HEK293 (cell line): ENCODE measurements around the gene CALCOCO2.

Experiments used
- KLF9 ChIP-seq: fragments of 450-650 bp; formaldehyde crosslinking; IDR thresholded peaks from 2 replicates; pipeline ENCODE4 v1.5.1; 2016; ENCODE audit warnings: missing biosample characterization, missing genetic modification characterization, low read depth
- MZF1 ChIP-seq: fragments of 450-650 bp; formaldehyde crosslinking; IDR thresholded peaks from 2 replicates; pipeline ENCODE4 v1.5.1; 2017; ENCODE audit warnings: missing biosample characterization, missing genetic modification characterization, borderline replicate concordance
- OVOL3 ChIP-seq: fragments of 450-650 bp; formaldehyde crosslinking; IDR thresholded peaks from 2 replicates; pipeline ENCODE4 v1.5.1; 2016; ENCODE audit warnings: missing biosample characterization, missing genetic modification characterization
- RBAK ChIP-seq: fragments of 450-650 bp; formaldehyde crosslinking; IDR thresholded peaks from 2 replicates; pipeline ENCODE4 v1.5.1; 2016; ENCODE audit warnings: missing biosample characterization, missing genetic modification characterization
- SP7 ChIP-seq: fragments of 450-650 bp; formaldehyde crosslinking; IDR thresholded peaks from 2 replicates; pipeline ENCODE4 v1.5.1; 2016; ENCODE audit warnings: missing biosample characterization, missing genetic modification characterization
- ZBTB20 ChIP-seq: fragments of 450-650 bp; formaldehyde crosslinking; IDR thresholded peaks from 2 replicates; pipeline ENCODE4 v1.5.1; 2016; ENCODE audit warnings: missing biosample characterization, missing genetic modification characterization
- ZBTB8A ChIP-seq: fragments of 450-650 bp; formaldehyde crosslinking; IDR thresholded peaks from 2 replicates; pipeline ENCODE4 v1.5.1; 2016; ENCODE audit warnings: missing biosample characterization, missing genetic modification characterization
- ZNF112 ChIP-seq: fragments of 450-650 bp; formaldehyde crosslinking; IDR thresholded peaks from 2 replicates; pipeline ENCODE4 v1.5.0; 2017; ENCODE audit warnings: missing biosample characterization, missing genetic modification characterization
- ZNF157 ChIP-seq: fragments of 450-650 bp; formaldehyde crosslinking; IDR thresholded peaks from 2 replicates; pipeline ENCODE4 v1.5.1; 2016; ENCODE audit warnings: missing biosample characterization, missing genetic modification characterization
- ZNF174 ChIP-seq: fragments of 450-650 bp; formaldehyde crosslinking; IDR thresholded peaks from 2 replicates; pipeline ENCODE4 v1.5.0; 2017; ENCODE audit warnings: missing biosample characterization, mild to moderate bottlenecking, missing genetic modification characterization
- ZNF221 ChIP-seq: fragments of 450-650 bp; formaldehyde crosslinking; IDR thresholded peaks from 2 replicates; pipeline ENCODE4 v1.5.1; 2017; ENCODE audit warnings: missing biosample characterization, missing genetic modification characterization, borderline replicate concordance
- ZNF266 ChIP-seq: fragments of 450-650 bp; formaldehyde crosslinking; IDR thresholded peaks from 2 replicates; pipeline ENCODE4 v1.5.1; 2016; ENCODE audit warnings: missing biosample characterization, missing genetic modification characterization, low read depth
- ZNF335 ChIP-seq: fragments of 450-650 bp; formaldehyde crosslinking; conservative IDR thresholded peaks from 2 replicates; pipeline ENCODE4 v1.5.1; 2016; ENCODE audit warnings: missing biosample characterization, missing genetic modification characterization
- ZNF341 ChIP-seq: fragments of 450-650 bp; formaldehyde crosslinking; IDR thresholded peaks from 2 replicates; pipeline ENCODE4; 2016; ENCODE audit warnings: low read depth, missing biosample characterization, missing genetic modification characterization
- ZNF391 ChIP-seq: fragments of 450-650 bp; formaldehyde crosslinking; IDR thresholded peaks from 2 replicates; pipeline ENCODE4 v1.5.1; 2016; ENCODE audit warnings: low read depth, missing biosample characterization, missing genetic modification characterization, borderline replicate concordance
- ZNF433 ChIP-seq: fragments of 450-650 bp; formaldehyde crosslinking; IDR thresholded peaks from 2 replicates; pipeline ENCODE4 v1.5.1; 2016; ENCODE audit warnings: missing biosample characterization, missing genetic modification characterization, low read depth
- ZNF555 ChIP-seq: fragments of 450-650 bp; formaldehyde crosslinking; conservative IDR thresholded peaks from 2 replicates; pipeline ENCODE4 v1.5.1; 2017; ENCODE audit warnings: missing biosample characterization, mild to moderate bottlenecking, missing genetic modification characterization, inconsistent platforms
- ZNF658 ChIP-seq: fragments of 450-650 bp; formaldehyde crosslinking; IDR thresholded peaks from 2 replicates; pipeline ENCODE4; 2016; ENCODE audit warnings: missing biosample characterization, missing genetic modification characterization
- ZNF777 ChIP-seq: fragments of 450-650 bp; formaldehyde crosslinking; IDR thresholded peaks from 2 replicates; pipeline ENCODE4 v1.5.1; 2017; ENCODE audit warnings: missing biosample characterization, missing genetic modification characterization, borderline replicate concordance
- ZSCAN30 ChIP-seq: fragments of 450-650 bp; IDR thresholded peaks from 2 replicates; pipeline ENCODE4 v1.5.1; 2018; ENCODE audit warnings: missing biosample characterization, mild to moderate bottlenecking, missing genetic modification characterization, moderate library complexity
- TF ChIP-seq, protein P1 (sequence below): fragments of 450-650 bp; formaldehyde crosslinking; IDR thresholded peaks from 2 replicates; pipeline ENCODE4 v1.5.1; 2016; ENCODE audit warnings: missing biosample characterization, missing genetic modification characterization, borderline replicate concordance
- TF ChIP-seq, protein P2 (sequence below): fragments of 450-650 bp; formaldehyde crosslinking; IDR thresholded peaks from 2 replicates; pipeline ENCODE4 v1.5.1; 2017; ENCODE audit warnings: missing biosample characterization, missing genetic modification characterization
- TF ChIP-seq, protein P3 (sequence below): fragments of 450-650 bp; formaldehyde crosslinking; IDR thresholded peaks from 2 replicates; pipeline ENCODE4 v1.5.1; 2016; ENCODE audit warnings: missing biosample characterization, missing genetic modification characterization
- TF ChIP-seq, protein P4 (sequence below): fragments of 450-650 bp; formaldehyde crosslinking; IDR thresholded peaks from 2 replicates; pipeline ENCODE4 v1.5.1; 2016; ENCODE audit warnings: missing biosample characterization, missing genetic modification characterization, low read depth
- TF ChIP-seq, protein P5 (sequence below): fragments of 450-650 bp; formaldehyde crosslinking; IDR thresholded peaks from 2 replicates; pipeline ENCODE4 v1.5.1; 2016; ENCODE audit warnings: missing biosample characterization, missing genetic modification characterization
- TF ChIP-seq, protein P6 (sequence below): fragments of 450-650 bp; formaldehyde crosslinking; optimal IDR thresholded peaks from 2 replicates; pipeline ENCODE3; 2016; ENCODE audit warnings: missing biosample characterization, mild to moderate bottlenecking, missing genetic modification characterization

Gene CALCOCO2

DNA sequence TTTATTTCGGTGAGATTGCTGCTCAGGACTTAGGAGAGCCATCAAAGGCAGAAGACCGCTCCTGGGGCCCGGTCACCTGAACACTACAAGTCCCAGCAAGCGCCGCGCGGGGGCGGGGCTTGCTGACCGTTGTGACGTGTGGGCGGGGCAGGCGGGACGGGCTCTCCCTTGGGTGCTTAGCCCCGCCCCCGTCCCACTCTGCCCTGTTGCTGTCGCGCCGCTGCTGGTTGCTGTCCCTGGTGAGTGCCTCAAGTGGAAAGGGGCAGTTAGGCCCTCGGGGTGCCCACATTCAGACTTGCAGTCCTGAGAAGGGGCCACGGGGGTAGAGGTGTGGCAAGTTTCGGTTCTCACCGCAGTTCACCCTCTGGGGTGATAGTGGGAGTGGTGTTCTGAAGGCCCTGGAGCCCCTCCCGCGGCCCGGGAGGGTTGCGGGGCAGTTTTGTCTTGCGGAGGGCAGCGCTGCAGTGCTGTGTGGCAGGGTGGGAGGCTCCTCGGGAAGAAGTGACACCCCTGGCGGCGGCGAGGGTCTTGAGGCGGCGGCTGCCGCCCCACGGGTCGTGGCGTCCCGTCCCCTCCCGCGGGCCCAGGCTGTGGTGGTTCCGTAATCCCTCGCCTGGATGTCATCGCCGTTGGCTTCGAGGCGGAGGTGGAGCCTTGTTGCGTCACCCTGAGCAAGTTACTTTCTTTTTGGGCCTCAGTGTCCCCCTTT, at the start of gene CALCOCO2 (continued):
- TF ChIP-seq, protein P1, sequence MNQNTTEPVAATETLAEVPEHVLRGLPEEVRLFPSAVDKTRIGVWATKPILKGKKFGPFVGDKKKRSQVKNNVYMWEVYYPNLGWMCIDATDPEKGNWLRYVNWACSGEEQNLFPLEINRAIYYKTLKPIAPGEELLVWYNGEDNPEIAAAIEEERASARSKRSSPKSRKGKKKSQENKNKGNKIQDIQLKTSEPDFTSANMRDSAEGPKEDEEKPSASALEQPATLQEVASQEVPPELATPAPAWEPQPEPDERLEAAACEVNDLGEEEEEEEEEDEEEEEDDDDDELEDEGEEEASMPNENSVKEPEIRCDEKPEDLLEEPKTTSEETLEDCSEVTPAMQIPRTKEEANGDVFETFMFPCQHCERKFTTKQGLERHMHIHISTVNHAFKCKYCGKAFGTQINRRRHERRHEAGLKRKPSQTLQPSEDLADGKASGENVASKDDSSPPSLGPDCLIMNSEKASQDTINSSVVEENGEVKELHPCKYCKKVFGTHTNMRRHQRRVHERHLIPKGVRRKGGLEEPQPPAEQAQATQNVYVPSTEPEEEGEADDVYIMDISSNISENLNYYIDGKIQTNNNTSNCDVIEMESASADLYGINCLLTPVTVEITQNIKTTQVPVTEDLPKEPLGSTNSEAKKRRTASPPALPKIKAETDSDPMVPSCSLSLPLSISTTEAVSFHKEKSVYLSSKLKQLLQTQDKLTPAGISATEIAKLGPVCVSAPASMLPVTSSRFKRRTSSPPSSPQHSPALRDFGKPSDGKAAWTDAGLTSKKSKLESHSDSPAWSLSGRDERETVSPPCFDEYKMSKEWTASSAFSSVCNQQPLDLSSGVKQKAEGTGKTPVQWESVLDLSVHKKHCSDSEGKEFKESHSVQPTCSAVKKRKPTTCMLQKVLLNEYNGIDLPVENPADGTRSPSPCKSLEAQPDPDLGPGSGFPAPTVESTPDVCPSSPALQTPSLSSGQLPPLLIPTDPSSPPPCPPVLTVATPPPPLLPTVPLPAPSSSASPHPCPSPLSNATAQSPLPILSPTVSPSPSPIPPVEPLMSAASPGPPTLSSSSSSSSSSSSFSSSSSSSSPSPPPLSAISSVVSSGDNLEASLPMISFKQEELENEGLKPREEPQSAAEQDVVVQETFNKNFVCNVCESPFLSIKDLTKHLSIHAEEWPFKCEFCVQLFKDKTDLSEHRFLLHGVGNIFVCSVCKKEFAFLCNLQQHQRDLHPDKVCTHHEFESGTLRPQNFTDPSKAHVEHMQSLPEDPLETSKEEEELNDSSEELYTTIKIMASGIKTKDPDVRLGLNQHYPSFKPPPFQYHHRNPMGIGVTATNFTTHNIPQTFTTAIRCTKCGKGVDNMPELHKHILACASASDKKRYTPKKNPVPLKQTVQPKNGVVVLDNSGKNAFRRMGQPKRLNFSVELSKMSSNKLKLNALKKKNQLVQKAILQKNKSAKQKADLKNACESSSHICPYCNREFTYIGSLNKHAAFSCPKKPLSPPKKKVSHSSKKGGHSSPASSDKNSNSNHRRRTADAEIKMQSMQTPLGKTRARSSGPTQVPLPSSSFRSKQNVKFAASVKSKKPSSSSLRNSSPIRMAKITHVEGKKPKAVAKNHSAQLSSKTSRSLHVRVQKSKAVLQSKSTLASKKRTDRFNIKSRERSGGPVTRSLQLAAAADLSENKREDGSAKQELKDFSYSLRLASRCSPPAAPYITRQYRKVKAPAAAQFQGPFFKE (tag by site-specific recombination), result no peak
- no peak for TF ChIP-seq ZNF112 (tag by site-specific recombination)
- no peak for TF ChIP-seq ZNF157 (tag by site-specific recombination)
- TF ChIP-seq ZBTB20 (tag by site-specific recombination), result peak; percentile 95
- no peak for TF ChIP-seq ZNF658 (tag by site-specific recombination)
- TF ChIP-seq, protein P2, sequence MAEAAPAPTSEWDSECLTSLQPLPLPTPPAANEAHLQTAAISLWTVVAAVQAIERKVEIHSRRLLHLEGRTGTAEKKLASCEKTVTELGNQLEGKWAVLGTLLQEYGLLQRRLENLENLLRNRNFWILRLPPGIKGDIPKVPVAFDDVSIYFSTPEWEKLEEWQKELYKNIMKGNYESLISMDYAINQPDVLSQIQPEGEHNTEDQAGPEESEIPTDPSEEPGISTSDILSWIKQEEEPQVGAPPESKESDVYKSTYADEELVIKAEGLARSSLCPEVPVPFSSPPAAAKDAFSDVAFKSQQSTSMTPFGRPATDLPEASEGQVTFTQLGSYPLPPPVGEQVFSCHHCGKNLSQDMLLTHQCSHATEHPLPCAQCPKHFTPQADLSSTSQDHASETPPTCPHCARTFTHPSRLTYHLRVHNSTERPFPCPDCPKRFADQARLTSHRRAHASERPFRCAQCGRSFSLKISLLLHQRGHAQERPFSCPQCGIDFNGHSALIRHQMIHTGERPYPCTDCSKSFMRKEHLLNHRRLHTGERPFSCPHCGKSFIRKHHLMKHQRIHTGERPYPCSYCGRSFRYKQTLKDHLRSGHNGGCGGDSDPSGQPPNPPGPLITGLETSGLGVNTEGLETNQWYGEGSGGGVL (tag by site-specific recombination), result no peak; the same call in 1 of the 2 replicates
- TF ChIP-seq ZNF266 (tag by site-specific recombination), result no peak
- TF ChIP-seq ZNF391, result peak; percentile 61; the same call in 1 of the 2 replicates
- peak; percentile 73 for TF ChIP-seq ZSCAN30 (tag by site-specific recombination)
- 0 out of 2 replicates have a peak, but pooled peaks have one; percentile 48 for TF ChIP-seq ZBTB8A
- TF ChIP-seq, protein P3, sequence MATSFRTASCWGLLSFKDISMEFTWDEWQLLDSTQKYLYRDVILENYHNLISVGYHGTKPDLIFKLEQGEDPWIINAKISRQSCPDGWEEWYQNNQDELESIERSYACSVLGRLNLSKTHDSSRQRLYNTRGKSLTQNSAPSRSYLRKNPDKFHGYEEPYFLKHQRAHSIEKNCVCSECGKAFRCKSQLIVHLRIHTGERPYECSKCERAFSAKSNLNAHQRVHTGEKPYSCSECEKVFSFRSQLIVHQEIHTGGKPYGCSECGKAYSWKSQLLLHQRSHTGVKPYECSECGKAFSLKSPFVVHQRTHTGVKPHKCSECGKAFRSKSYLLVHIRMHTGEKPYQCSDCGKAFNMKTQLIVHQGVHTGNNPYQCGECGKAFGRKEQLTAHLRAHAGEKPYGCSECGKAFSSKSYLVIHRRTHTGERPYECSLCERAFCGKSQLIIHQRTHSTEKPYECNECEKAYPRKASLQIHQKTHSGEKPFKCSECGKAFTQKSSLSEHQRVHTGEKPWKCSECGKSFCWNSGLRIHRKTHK (tag by site-specific recombination), result no peak
- TF ChIP-seq ZNF341 (tag by site-specific recombination), result peak; percentile 67
- TF ChIP-seq ZNF221 (tag by site-specific recombination), result no peak
- TF ChIP-seq ZNF777, result peak; percentile 69; the same call in 1 of the 2 replicates
- TF ChIP-seq ZNF335 (tag by site-specific recombination), result peak; percentile 97
- TF ChIP-seq, protein P4, sequence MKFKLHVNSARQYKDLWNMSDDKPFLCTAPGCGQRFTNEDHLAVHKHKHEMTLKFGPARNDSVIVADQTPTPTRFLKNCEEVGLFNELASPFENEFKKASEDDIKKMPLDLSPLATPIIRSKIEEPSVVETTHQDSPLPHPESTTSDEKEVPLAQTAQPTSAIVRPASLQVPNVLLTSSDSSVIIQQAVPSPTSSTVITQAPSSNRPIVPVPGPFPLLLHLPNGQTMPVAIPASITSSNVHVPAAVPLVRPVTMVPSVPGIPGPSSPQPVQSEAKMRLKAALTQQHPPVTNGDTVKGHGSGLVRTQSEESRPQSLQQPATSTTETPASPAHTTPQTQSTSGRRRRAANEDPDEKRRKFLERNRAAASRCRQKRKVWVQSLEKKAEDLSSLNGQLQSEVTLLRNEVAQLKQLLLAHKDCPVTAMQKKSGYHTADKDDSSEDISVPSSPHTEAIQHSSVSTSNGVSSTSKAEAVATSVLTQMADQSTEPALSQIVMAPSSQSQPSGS (tag by site-specific recombination), result 0 out of 2 replicates have a peak, but pooled peaks have one; percentile 41
- no peak for TF ChIP-seq ZNF433
- TF ChIP-seq RBAK (tag by site-specific recombination), result no peak
- peak; percentile 66; the same call in 1 of the 2 replicates for TF ChIP-seq SP7 (tag by site-specific recombination)
- no peak for TF ChIP-seq ZNF555
- no peak for TF ChIP-seq ZNF174 (tag by site-specific recombination)
- TF ChIP-seq OVOL3 (tag by site-specific recombination), result no peak
- TF ChIP-seq, protein P5, sequence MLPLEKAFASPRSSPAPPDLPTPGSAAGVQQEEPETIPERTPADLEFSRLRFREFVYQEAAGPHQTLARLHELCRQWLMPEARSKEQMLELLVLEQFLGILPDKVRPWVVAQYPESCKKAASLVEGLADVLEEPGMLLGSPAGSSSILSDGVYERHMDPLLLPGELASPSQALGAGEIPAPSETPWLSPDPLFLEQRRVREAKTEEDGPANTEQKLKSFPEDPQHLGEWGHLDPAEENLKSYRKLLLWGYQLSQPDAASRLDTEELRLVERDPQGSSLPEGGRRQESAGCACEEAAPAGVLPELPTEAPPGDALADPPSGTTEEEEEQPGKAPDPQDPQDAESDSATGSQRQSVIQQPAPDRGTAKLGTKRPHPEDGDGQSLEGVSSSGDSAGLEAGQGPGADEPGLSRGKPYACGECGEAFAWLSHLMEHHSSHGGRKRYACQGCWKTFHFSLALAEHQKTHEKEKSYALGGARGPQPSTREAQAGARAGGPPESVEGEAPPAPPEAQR (tag by site-specific recombination), result no peak
- TF ChIP-seq KLF9 (tag by site-specific recombination), result peak; percentile 98
- TF ChIP-seq MZF1 (tag by site-specific recombination), result 0 out of 2 replicates have a peak, but pooled peaks have one; percentile 37
- TF ChIP-seq, protein P6, sequence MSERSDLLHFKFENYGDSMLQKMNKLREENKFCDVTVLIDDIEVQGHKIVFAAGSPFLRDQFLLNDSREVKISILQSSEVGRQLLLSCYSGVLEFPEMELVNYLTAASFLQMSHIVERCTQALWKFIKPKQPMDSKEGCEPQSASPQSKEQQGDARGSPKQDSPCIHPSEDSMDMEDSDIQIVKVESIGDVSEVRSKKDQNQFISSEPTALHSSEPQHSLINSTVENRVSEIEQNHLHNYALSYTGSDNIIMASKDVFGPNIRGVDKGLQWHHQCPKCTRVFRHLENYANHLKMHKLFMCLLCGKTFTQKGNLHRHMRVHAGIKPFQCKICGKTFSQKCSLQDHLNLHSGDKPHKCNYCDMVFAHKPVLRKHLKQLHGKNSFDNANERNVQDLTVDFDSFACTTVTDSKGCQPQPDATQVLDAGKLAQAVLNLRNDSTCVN (tag by site-specific recombination), result peak; percentile 32
